Stimulated activated CD4-positive, alpha-beta T cell treated with anti-CD3 and anti-CD28 coated beads, Interleukin-15, amount 100 ng/mL, for 1 hour (primary cell): ENCODE measurements around the gene PRKCG.

Experiments used
- DNase-seq, 2 donors: peaks; one replicate each; pipeline ENCODE4 v3.0.0-alpha.2; 2020; ENCODE audit warnings: low read depth in 1 of 2, low spot score in 1 of 2

The PRKCG gene

GRCh38 chr19:53897459-53897858, 15.5 kb downstream of the PRKCG start:
- DNase-seq: no peak

GRCh38 chr19:53898166-53898565, 16.2 kb downstream of the PRKCG start:
- no peak for DNase-seq

DNA sequence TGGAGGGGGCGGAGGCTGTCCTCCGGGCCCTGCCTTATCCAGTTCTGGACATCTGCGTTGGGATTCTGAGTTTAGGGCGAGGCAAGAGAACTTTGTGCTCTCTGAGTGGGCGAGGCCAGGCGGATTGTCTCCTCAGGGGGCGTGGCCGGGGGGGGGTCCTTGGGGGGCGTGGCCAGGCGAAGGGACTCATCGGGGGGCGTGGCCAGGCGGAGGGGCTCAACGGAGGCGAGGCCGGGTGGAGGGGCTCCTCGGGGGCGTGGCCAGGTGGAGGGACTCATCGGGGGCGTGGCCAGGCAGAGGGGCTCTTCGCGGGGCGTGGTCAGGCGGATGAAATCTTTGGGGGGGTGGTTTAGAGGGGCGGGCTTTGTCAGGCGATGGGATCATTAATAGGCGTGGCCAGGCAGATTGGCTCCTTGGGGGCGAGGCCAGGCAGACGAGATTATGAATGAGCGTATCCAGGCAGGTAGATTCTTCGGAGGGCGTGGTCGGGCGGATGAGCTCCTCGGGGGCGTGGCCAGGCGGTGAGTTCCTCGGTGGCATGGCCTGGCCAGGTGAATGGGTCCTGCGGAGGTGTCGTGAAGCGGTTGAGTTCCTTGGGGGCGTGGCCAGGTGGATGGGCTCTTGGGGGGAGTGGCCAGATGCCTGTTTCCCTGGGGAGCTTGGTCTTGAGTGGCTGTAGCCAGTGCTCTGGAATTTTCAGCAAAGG, 16.8 kb downstream of the PRKCG start:
- no peak for DNase-seq

DNA sequence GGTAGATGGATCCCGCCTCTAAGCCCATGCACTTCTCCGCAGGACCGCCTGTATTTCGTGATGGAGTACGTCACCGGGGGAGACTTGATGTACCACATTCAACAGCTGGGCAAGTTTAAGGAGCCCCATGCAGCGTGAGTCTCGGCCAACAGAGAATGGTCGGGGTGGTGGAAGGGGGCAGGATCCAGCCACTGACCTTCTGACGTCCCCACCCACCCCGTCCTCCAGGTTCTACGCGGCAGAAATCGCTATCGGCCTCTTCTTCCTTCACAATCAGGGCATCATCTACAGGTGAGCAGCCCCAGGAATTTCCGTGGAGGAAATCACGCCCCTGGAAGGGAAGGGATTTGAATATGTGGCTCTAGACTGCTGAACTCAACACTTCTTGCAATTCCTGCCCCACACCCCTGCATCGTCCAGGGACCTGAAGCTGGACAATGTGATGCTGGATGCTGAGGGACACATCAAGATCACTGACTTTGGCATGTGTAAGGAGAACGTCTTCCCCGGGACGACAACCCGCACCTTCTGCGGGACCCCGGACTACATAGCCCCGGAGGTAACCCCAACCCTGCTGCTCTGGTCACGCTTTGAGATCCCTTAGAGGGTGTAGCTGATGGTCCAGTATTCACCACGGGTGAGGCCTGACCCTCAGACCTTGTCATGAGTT, 18.3 kb downstream of the PRKCG start:
- no peak for DNase-seq

DNA sequence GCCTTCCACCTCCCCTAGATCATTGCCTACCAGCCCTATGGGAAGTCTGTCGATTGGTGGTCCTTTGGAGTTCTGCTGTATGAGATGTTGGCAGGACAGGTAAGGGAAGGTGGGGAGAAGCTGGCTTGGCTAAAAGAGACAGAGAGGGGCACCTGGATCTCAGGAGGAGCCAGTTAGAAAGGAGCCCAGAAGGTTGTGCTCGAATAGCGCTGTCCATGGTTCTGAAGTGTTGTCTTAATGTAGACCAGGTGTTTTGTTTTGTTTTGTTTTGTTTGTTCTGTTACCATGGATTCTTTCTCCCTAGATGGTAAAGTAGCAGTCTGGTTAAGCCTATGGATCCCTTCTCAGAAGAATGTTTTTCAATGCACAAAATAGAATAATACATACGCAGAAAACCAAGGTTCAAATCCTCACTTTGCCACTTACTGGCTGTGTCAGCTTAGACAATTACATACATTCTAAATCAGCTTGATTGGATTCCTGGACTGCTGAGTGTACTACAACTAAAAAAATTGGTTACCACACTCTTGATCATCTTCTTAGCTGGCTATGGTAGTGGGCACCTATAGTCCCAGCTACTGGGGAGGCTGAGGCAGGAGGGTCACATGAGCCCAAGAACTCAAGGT, 21.2 kb downstream of the PRKCG start:
- DNase-seq: no peak

DNA sequence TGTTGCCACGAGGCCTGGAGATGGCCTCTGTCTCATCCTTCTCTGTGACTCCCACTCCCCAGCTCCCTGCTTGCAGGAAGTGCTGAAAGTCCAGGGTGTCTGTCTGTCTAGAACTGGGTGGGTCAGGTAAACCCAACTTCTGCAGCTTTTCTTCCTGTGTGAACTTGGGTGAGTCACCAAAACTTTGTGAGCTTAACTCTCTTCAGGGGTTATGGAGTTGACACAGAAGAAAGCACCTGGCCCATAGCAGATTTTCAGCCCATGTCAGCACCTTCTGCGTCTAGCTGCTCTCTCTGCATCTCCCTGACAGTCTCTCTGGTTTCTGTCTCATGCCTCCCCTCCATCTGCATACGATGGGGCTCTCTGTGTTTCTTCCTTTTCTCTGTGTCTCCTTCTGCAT, 22.9 kb downstream of the PRKCG start:
- no peak for DNase-seq

GRCh38 chr19:53905787-53906186, 23.8 kb downstream of the PRKCG start:
- DNase-seq: no peak

- DNase-seq: peak; percentile 35 to 60
Observed at GRCh38 chr19:53906211-53907192, 24.5 kb downstream of the PRKCG start.

GRCh38 chr19:53907193-53907581, 25.2 kb downstream of the PRKCG start:
- DNase-seq: no peak

DNA sequence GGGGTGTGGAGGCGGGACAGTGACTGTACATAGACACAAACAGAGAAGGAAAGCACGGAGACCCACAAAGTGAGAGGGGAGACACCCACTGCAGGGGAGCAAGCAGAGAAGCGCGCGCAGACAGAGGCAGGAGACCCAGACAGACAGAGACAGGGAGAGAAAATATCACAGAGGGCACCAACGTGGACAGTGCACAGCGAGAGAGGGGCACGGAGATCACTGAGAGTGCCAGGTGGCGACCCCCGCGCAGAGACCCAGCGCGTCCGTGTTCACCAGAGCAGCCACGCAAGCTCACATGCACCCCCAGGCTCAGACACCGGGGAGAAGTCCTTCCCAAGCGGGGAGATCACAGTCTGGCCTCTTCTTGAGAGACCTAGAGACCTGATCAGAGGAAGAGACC, 25.7 kb downstream of the PRKCG start:
- no peak for DNase-seq

- DNase-seq: peak in 1 of 2 donors; percentile 30
Observed at GRCh38 chr19:53908106-53908934, 26.3 kb downstream of the PRKCG start.

DNA sequence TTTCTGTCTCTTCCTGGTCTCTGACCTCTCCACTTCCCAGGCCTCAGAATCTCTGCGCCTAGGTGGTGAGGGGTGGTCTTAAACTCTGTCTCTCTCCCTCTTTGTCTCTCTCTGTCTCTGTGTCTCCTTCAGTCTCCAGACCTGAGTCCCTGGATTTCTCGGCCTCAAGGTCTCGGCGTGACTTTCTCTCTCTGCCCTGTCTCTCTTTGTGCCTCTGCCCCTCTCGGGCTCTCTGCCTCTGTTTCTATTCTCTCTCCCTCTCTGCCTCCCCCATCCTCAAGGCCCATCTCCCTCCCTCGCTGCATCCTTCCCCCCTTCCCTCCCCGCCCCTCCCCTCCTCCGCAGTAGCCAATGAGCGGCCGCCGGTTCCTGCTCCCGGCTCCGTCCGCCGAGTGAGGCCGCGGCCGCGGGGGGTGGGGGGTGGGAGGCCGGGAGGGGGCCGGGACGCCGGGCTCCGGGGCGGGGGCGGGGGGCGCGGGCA, 27.0 kb downstream of the PRKCG start, which contains the start of gene CACNG7:
CACNG7 (plus strand) TSS at position 344 of the 481 bp plus-strand sequence. CDS start 3,554 bp downstream, outside the sequence.
- no peak for DNase-seq

GRCh38 chr19:53909471-53910169, 27.6 kb downstream of the PRKCG start:
- no peak for DNase-seq

DNA sequence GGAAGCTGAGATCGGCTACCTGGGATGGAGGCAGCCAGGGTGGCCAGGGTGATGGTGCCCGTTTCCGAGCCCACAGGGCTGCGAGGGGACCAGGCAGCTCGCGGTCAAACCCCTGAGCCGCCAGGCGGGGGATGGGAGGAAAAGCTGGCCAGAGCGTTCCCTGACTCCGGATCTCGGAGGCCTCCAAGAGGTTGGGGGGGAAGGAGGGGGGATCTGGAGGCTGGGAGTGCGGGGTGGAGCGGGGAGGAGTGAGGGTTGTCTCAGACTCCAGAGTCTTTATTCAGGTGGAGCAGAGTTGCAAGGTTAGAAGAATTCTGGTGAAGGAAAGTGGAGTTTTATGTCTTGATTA, 28.1 kb downstream of the PRKCG start:
- no peak for DNase-seq

DNA sequence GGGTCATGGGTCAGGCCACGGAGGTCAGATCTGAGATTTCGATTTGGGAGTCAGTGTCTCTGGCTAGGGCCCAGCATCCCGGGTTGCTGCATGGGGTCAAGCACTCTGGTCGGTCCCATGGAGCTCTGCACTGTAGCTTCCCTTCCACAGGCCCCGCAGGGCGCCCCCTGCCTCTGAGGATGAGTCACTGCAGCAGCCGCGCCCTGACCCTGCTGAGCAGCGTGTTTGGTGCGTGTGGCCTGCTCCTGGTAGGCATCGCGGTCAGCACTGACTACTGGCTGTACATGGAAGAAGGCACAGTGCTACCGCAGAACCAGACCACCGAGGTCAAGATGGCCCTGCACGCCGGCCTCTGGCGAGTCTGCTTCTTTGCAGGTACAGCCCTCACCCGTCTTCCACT, 30.7 kb downstream of the PRKCG start:
- no peak for DNase-seq

DNA sequence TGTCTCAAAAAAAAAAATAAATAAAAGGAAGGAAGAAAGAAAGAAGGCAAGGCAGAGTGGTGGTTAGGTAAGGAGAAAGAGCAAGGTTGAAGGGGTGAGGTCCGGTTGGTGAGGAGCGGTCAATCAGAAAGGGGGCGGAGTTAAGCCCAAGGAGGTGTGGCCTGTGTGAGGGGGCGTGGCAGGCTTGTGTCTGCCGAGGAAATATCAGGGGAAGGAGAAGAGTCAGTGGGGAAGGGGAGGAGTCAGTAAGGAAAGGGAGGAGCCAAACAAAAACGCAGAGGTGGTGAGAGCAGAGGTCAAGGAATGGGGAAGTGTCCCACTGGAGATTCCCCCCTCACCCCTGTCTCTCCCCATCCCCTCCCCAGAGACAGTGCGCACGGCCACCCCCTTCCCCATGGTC, 33.0 kb downstream of the PRKCG start:
- DNase-seq: no peak

- no peak for DNase-seq
Observed at GRCh38 chr19:53916004-53916403, 34.0 kb downstream of the PRKCG start.

GRCh38 chr19:53917356-53917755, 35.4 kb downstream of the PRKCG start:
- DNase-seq: no peak

DNA sequence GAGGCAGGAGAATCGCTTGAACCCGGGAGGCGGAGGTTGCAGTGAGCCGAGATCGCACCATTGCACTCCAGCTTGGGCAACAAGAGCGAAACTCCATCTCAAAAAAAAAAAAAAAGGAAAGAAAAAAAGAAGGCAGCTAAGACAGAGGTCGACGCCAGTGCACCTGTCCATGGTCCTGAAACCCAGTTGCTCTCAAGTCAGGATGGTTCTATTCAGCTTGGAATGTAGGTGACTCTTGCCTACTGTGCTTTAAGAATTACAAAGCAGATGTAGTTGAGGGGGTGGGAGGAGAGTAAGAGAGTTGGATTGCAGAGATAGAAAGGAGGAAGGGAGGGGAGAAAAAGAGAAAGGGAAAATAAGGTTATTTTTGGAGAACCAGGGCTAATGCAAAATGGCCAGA, 45.7 kb downstream of the PRKCG start:
- DNase-seq: no peak

DNA sequence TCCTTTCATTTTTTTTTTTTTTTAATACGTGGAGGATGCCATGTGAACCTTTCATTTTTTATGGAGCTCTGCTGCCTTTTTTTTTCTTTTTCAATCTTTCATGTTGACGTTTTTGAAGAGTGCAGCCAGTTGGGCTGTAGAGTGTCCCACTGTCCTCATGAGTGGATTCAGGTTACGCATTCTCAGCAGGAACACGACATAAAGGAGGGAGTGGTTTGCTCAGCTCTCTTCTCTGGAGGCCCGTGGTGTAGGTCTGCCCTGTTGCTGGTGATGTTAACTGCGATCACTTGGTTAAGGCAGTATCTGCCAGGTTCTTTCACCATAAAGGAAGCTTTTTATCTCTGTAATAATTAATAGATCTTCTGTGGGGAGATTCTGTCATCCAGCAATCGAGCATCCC, 54.0 kb downstream of the PRKCG start:
- DNase-seq: no peak
